Natural killer cell treated with Interleukin-12 subunit alpha and Interleukin-12 subunit beta and Interleukin-15 and Interleukin-18, amount 100 ng/mL, for 72 hours (primary cell): ENCODE results near the gene PIGZ. TPM values are rescaled to one million over a fixed set of nuclear protein-coding genes. Genes with fewer than 3 reads are reported as not detected.
"Not testable (repeated sequence)": the region's sequence is repeated elsewhere in the genome, so short reads cannot be mapped to it uniquely, and the experiment has no call there.

Experiments used
- ATAC-seq, 2 donors: fragments of 150-1000 bp; cut with Tn5 transposase in 1 of 2; sonication (Bioruptor Pico), chemical (Tn5 transposase) in 1 of 2; 2 replicates each; pipeline ENCODE4 v1.10.0; 2021
- DNase-seq: peaks from one replicate; pipeline ENCODE4 v3.0.0; 2022; ENCODE audit warnings: low spot score
- H3K27ac Mint-ChIP-seq, 2 donors: 1 replicate in 1 of 2; 2 replicates in 1 of 2; pipeline ENCODE4 v1.8.0; 2022; ENCODE audit warnings: mixed read lengths in 2 of 2, mild to moderate bottlenecking in 1 of 2, moderate library complexity in 1 of 2
- H3K27me3 Mint-ChIP-seq, 2 donors: 1 replicate in 1 of 2; 2 replicates in 1 of 2; pipeline ENCODE4 v1.8.0; 2022; ENCODE audit warnings: mixed read lengths in 2 of 2
- H3K36me3 Mint-ChIP-seq: one replicate; pipeline ENCODE4 v1.8.0; 2022; ENCODE audit warnings: mixed read lengths
- H3K4me1 Mint-ChIP-seq, 2 donors: 1 replicate in 1 of 2; 2 replicates in 1 of 2; pipeline ENCODE4 v1.8.0; 2022; ENCODE audit warnings: low read depth in 2 of 2, mixed read lengths in 2 of 2, mild to moderate bottlenecking in 1 of 2
- H3K4me3 Mint-ChIP-seq: one replicate; pipeline ENCODE4 v1.8.0; 2022; ENCODE audit warnings: mixed read lengths
- H3K9me3 Mint-ChIP-seq: 2 replicates; pipeline ENCODE4 v1.8.0; 2022; ENCODE audit warnings: mixed read lengths
- total RNA-seq, 2 donors: library from RNA; stranded (reverse); gene quantifications; one replicate each; pipeline ENCODE4 v1.2.3, GENCODE V29; 2022

PIGZ gene
- total RNA-seq, 2 donors from 2014 or later: 1.4 to 1.5 TPM

DNA sequence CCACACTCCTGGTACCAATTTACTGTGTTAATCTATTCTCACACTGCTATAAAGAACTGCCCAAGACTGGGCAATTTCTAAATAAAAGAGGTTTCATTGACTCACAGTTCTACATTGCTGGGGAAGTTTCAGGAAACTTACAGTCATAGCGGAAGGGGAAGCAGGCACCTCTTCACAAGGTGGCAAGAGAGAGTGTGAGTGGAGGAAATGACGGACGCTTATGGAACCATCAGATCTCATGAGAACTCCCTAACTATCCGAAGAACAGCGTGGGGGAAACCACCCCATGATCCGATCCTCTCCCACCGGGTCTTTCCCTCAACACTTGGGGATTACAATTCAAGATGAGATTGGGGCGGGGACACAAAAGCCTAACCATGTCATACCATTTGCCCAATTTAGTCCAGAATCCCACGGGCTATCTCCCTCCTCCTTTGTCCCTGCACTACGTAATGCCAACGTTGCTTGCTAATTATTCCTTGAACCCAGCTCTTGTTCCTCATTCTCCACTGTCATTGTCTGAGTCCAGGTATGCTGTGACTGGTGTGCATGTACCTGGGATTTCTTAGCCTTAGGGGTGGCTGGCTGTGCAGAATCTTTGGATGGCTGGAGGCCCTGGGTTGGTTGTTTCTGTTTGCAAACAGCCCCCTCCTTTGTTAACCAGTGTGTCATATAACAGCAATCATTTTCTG is 3.4 kb downstream of the PIGZ start:
- DNase-seq: no peak
- no peak for ATAC-seq
- Mint-ChIP-seq H3K36me3 (no peaks in the 10 kb centered on the region), H3K27ac (no peak overlapping the region), H3K27me3 (no peaks in the 10 kb centered on the region), H3K9me3 (no peaks in the 10 kb centered on the region), H3K4me3 (no peak overlapping the region), H3K4me1 (peaks cover 6% of the 10 kb centered on the region in 2 donors)

DNA sequence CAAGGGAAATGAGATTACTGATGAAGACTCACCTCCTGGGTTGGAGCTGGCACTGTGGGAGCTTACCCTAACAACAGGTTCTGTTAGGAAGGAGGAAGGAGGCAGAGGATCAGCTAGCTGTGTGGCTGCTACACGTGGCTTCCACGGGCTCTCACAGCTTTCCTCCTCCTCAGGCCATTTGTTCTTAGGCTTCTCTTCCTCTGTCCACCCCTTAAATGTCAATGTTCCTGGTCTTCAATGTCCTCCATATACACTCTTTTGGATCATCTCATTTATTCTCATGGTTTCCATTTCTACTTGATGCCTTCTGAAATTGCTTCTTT is 5.0 kb downstream of the PIGZ start:
- H3K9me3 Mint-ChIP-seq: no peaks in the 10 kb centered on the region
- ATAC-seq (no peak), DNase-seq (no peak)

DNA sequence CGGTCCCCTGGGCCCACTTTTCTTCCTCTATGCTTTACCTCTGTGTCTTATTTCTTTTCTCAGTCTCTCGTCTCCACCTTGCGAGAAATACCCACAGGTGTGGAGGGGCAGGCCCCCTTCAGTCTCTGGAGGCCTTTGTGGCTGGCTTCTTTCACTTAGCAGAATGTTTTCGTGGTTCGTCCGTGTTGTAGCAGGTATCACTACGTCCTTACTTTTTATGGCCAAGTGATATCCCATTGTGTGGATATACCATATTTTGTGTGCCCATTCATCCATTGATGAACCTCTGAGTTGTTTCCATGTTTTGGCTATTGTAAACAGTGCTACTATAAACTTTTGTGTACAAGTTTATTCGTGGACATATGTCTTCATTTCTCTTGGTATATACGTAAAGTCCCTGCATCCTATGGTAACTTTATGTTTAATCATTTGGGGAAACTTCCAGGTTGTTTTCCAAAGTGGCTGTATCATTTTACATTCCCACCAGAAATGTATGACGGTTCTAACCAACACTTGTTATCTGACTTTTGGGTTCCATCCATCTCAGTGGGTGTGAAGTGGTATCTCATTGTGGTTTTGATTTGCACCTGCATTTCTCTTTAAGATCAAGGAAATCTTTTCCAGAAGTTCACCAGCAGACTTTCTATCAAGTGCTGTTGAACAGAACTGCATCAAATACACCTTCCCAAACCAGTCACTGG is 5.6 kb downstream of the PIGZ start:
- Mint-ChIP-seq H3K9me3 (no peaks in the 10 kb centered on the region), H3K27ac (no peak overlapping the region), H3K4me1 (peaks cover 4 to 6% of the 10 kb centered on the region in 2 donors), H3K27me3 (no peaks in the 10 kb centered on the region), H3K4me3 (no peak overlapping the region), H3K36me3 (no peaks in the 10 kb centered on the region)
- DNase-seq: no peak
- no peak for ATAC-seq

More for the DNA sequence above, 5.0 kb downstream of the PIGZ start:
- no peaks in the 10 kb centered on the region for H3K27me3 Mint-ChIP-seq
- no peaks in the 10 kb centered on the region for H3K36me3 Mint-ChIP-seq
- peaks cover 4 to 6% of the 10 kb centered on the region in 2 donors for H3K4me1 Mint-ChIP-seq
- no peak overlapping the region for H3K4me3 Mint-ChIP-seq
- no peak overlapping the region for H3K27ac Mint-ChIP-seq

DNA sequence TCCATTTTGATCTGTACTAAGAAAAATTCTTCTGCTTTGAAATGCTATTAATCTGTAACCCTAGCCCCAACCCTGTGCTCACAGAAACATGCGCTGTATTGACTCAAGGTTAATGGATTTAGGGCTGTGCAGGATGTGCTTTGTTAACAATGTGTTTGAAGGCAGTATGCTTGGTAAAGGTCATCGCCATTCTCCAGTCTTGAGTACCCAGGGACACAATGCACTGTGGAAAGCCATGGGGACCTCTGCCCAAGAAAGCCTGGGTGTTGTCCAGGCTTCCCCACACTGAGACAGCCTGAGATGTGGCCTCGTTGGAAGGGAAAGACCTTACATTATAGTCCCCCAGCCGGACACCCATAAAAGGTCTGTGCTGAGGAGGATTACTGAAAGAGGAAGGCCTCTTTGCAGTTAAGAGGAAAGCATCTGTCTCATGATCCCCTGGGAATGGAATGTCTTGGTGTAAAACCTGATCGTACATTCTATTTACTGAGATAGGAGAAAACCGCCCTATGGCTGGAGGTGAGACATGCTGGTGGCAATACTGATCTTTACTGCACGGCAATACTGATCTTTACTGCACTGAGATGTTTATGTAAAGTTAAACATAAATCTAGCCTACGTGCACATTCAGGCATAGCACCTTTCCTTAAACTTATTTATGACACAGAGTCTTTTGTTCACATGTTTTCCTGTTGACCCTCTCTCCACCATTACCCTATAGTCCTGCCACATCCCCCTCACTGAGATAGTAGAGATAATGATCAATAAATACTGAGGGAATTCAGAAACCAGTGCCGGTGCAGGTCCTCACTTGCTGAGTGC is 6.3 kb downstream of the PIGZ start:
- H3K27me3 Mint-ChIP-seq: no peaks in the 10 kb centered on the region
- H3K36me3 Mint-ChIP-seq: no peaks in the 10 kb centered on the region
- H3K9me3 Mint-ChIP-seq: no peaks in the 10 kb centered on the region
- no peak for DNase-seq
- no peak for ATAC-seq
- no peak overlapping the region for H3K4me3 Mint-ChIP-seq
- peaks cover 0 to under 1% of the 10 kb centered on the region in 2 donors for H3K4me1 Mint-ChIP-seq
- H3K27ac Mint-ChIP-seq: no peak overlapping the region

DNA sequence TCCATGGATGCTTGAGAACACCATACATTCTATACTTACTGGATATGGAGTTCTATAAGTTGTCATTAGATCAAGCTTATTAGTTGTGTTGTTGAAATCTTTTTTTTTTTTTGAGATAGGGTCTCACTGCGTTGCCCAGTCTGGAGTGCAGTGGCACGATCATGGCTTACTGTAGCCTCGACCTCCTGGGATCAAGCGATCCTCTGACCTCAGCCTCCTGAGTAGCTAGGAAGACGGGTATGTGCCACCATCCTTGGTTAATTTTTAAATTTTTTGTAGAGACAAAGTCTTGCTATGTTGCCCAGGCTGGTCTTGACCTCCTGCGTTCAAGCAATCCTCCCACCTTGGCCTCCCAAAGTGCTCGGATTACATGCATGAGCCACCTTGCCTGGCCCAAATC is 13.8 kb downstream of the PIGZ start:
- Mint-ChIP-seq H3K36me3 (no peaks in the 10 kb centered on the region), H3K27ac (no peak overlapping the region), H3K4me3 (no peak overlapping the region), H3K27me3 (no peaks in the 10 kb centered on the region), H3K9me3 (no peaks in the 10 kb centered on the region), H3K4me1 (no peaks in the 10 kb centered on the region)
- no peak for ATAC-seq
- no peak for DNase-seq

DNA sequence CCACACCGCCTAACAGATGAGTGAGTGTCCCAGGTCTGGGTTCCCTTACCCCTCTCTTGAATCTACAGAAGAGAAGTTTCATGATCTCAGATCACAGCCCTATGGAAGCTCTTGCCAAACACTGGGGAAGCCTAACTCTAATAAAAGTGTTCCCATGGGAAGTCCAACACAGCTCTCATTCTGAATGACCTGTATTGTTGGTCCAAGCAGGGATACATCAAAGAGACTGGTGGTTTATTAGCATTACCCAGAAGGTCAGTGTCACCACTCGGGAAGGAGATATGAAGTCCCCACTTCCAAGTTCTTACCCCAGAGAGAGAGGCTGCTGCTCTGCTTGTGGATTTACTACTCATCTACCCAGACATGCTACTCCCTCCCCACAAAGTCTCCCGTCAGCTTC is 17.3 kb downstream of the PIGZ start:
- no peaks in the 10 kb centered on the region for H3K36me3 Mint-ChIP-seq
- H3K27me3 Mint-ChIP-seq: no peaks in the 10 kb centered on the region
- no peaks in the 10 kb centered on the region for H3K9me3 Mint-ChIP-seq
- H3K27ac Mint-ChIP-seq: no peak overlapping the region
- H3K4me1 Mint-ChIP-seq: peaks cover 0 to 4% of the 10 kb centered on the region in 2 donors
- no peak for ATAC-seq
- H3K4me3 Mint-ChIP-seq: no peak overlapping the region
- no peak for DNase-seq

DNA sequence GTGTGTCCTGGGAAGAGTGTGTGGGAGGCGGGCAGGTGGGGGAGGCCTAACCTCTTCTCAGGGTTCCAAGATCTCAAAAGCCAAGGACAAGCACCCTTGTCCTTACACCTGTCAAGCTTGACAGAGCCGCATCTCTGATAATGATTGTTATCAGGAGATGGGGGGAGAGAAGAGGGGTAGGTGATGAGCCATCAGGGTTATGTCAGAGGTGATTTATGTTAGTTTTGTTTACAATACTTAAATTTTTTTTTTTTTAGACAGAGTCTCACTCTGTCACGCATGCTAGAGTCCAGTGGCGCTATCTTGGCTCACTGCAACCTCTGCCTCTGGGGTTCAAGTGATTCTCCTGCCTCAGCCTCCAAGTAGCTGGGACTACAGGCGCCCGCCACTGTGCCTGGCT is 18.9 kb downstream of the PIGZ start:
- H3K4me1 Mint-ChIP-seq: peaks cover 0 to 8% of the 10 kb centered on the region in 2 donors
- ATAC-seq (no peak), DNase-seq (no peak)
- H3K27me3 Mint-ChIP-seq: no peaks in the 10 kb centered on the region
- H3K4me3 Mint-ChIP-seq: no peak overlapping the region
- H3K36me3 Mint-ChIP-seq: no peaks in the 10 kb centered on the region
- H3K27ac Mint-ChIP-seq: no peak overlapping the region
- no peaks in the 10 kb centered on the region for H3K9me3 Mint-ChIP-seq

DNA sequence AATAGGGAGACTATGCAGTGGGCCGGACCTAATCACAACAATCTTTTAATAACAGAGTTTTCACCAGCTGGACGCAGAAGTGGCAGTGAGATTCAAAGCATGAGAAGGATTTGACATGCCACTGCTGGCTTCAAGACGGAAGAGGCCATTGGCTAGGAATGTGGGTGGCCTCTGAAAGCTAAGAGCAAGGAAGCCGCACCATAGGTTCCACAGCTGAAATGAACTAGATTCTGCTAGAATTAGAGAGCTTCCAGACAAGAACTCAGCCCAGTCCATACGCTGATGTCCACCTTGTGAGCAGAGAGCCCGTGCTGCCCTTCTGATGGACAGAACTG is 19.4 kb downstream of the PIGZ start:
- no peak for ATAC-seq
- Mint-ChIP-seq H3K9me3 (no peaks in the 10 kb centered on the region), H3K4me3 (no peak overlapping the region), H3K36me3 (no peaks in the 10 kb centered on the region), H3K27me3 (no peaks in the 10 kb centered on the region), H3K4me1 (peaks cover 0 to 12% of the 10 kb centered on the region in 2 donors), H3K27ac (no peak overlapping the region)
- no peak for DNase-seq

DNA sequence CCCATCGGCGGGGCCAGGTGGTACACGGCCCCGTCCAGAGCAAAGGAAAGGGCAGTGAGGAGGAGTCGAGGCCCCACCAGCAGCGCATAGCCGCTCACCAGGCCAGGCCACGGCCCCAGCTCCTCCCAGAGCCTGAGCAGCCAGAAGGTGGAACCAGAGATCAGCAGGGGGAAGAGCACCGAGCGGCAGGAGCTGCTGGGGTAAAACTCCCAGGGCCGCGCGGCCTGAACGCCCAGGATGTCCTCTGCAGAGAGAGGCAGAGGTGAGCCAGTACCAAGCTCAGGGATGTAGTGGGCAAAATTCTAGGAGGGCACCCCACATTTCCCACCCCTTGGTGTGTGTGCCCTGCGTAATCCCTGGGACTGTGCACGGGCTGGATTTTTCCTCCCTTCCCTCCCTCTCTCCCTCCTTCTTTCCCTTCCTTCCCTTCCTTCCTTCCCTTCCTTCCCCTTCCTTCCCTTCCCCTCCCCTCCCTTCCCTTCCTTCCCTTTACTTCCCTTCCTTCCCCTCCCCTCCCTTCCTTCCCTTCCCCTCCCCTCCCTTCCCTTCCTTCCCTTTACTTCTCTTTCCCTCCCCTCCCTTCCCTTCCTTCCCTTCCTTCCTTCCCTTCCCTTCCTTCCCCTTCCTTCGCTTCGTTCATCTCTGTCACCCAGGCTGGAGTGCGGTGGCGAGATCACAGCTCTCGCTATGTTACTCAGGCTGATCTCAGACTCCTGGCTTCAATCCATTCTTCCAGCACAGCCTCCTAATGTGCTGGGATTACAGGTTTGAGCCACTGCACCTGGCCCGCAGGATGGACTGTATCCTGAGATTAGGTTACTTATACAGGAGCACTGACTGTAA is 20.0 kb downstream of the PIGZ start:
- H3K36me3 Mint-ChIP-seq: no peaks in the 10 kb centered on the region
- H3K27me3 Mint-ChIP-seq: no peaks in the 10 kb centered on the region
- H3K4me1 Mint-ChIP-seq: peaks cover 0 to 14% of the 10 kb centered on the region in 2 donors
- H3K9me3 Mint-ChIP-seq: no peaks in the 10 kb centered on the region
- no peak overlapping the region for H3K4me3 Mint-ChIP-seq
- ATAC-seq (peak; percentile 22 to 36), DNase-seq (no peak)
- H3K27ac Mint-ChIP-seq: no peak overlapping the region

DNA sequence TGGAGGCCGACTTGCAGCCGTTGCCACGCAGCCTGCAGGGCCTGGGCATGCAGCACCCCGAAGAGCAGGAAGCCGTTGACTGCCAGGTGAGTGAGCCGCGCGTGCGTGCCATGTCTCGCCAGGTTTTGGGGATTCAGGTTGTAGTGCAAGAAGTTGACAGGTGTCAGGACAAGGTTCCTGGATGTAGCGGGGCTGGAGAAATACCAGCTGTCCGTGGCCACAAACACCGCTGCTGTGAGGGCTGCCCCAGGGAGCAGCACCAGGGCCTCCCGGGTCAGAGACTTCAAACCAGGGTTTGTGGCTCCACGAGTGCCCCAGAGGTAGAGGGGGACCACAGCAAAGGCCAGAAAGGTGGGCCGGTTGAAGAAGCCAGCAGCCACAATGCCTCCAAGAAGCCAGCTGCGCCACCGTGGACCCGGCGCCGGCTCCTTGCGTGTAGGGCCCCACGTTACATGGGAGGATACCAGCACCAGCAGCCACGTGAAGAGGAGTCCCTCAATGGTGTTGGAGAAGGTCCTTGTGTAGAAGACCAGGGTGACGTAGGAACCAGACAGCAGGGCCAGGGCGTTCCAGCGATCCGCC is 20.7 kb downstream of the PIGZ start:
- Mint-ChIP-seq H3K4me1 (peaks cover 7 to 22% of the 10 kb centered on the region in 2 donors), H3K9me3 (no peaks in the 10 kb centered on the region), H3K27ac (no peak overlapping the region), H3K27me3 (no peaks in the 10 kb centered on the region), H3K4me3 (no peak overlapping the region), H3K36me3 (peaks cover 5% of the 10 kb centered on the region)
- no peak for DNase-seq
- no peak for ATAC-seq

DNA sequence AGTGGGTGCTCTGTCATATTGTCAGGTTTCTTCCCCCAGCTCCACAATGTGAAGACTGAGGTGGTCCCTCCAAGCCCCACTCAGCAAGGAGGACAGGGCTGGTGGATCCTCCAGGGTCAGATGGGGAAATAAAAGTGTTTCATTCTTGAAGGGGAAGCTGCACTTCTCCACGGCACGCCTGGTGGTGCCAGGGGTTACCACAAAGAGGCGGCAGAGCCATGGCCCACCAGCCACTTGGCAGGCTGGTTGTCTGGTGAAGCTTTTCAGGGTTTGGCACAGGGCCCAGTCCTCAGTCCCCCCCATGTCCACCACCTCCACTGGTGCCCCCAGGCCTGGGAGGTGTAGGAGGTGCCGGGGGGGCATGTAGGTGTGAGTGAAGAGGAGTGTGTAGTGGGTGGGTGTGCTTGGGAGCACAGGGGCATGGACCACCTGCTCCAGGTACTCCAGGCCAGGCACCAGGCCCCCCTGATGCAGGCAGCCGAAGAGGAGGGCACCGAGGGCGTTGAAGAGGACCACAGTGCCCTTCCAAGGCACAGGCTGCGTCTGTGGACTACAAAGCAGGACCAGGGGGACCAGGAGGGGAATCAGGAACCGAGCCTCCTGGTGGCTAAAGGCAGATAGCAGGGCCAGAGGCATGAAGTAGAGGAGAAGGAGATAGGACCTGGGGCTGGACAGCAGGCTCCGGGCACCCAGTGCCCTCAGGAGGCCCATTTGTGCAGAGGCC is 21.3 kb downstream of the PIGZ start:
- DNase-seq: no peak
- no peak for ATAC-seq
- Mint-ChIP-seq H3K36me3 (peaks cover 5% of the 10 kb centered on the region), H3K27me3 (no peaks in the 10 kb centered on the region), H3K4me3 (no peak overlapping the region), H3K9me3 (no peaks in the 10 kb centered on the region), H3K4me1 (peaks cover 8 to 22% of the 10 kb centered on the region in 2 donors), H3K27ac (no peak overlapping the region)

DNA sequence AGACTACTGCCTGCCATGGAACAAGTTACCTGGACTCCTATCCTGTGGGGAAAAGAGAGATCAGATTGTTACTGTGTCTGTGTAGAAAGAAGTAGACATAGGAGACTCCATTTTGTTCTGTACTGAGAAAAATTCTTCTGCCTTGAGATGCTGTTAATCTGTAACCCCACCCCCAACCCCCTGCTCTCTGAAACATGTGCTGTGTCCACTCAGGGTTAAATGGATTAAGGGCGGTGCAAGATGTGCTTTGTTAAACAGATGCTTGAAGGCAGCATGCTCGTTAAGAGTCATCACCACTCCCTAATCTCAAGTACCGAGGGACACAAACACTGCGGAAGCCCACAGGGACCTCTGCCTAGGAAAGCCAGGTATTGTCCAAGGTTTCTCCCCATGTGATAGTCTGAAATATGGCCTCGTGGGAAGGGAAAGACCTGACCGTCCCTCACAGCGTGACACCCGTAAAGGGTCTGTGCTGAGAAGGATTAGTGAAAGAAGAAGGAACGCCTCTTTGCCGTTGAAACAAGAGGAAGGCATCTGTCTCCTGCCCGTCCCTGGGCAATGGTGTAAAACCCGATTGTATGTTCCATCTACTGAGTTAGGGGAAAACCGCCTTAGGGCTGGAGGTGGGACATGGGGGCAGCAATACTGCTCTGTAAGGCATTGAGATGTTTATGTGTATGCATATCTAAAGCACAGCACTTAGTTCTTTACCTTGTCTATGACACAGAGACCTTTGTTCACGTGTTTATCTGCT is 24.4 kb downstream of the PIGZ start:
- ATAC-seq, DNase-seq, H3K9me3 Mint-ChIP-seq, H3K27me3 Mint-ChIP-seq: not testable (repeated sequence)
- H3K27ac Mint-ChIP-seq: peak overlapping the region in 1 of 2 donors; percentile 95
- H3K4me3 Mint-ChIP-seq: peak overlapping the region; percentile 99
- peaks cover 11% of the 10 kb centered on the region for H3K36me3 Mint-ChIP-seq
- H3K4me1 Mint-ChIP-seq: peaks cover 31 to 42% of the 10 kb centered on the region in 2 donors
